T-cell (primary cell): ENCODE results near the gene UNC13D. TPM values are rescaled to one million over a fixed set of nuclear protein-coding genes. Genes with fewer than 3 reads are reported as not detected.
"Not testable (repeated sequence)": the region's sequence is repeated elsewhere in the genome, so short reads cannot be mapped to it uniquely, and the experiment has no call there.

Source experiments
- ATAC-seq, 4 experiments: fragments of 200-7000 bp in 3 of 4; fragments of 150-1000 bp in 1 of 4; cut with Tn5 transposase; replicated peaks in 1 of 4; 1 replicate in 3 of 4; 2 replicates in 1 of 4; pipeline ENCODE4 v1.10.0; 2021; ENCODE audit warnings: moderate library complexity in 3 of 4, mild to moderate bottlenecking in 2 of 4, moderate number of reproducible peaks in 1 of 4
- CTCF ChIA-PET, 2 donors: fragments of 300-600 bp; sonication (Branson Sonifier 250); formaldehyde crosslinking; loops; one replicate each; lab custom pipeline; 2022; ENCODE audit warnings: antibody characterized with exemption in 2 of 2; lab: Charles Lee
- POLR2A ChIA-PET, 2 donors: fragments of 300-600 bp; sonication (Branson Sonifier 250); formaldehyde crosslinking; loops; one replicate each; lab custom pipeline; 2022; ENCODE audit warnings: antibody characterized with exemption in 2 of 2; lab: Charles Lee
- DNase-seq, 35 experiments: peaks; one replicate each; pipeline versions ENCODE4 v3.0.0 to v3.0.0-alpha.2; 2013 to 2023
- H3K27ac ChIP-seq: one replicate; pipeline ENCODE4 v1.5.1; 2013; ENCODE audit warnings: low read length
- H3K27me3 ChIP-seq, 2 experiments: replicated peaks in 1 of 2; 1 replicate in 1 of 2; 2 replicates in 1 of 2; pipeline versions ENCODE4 v1.6.1 to v1.7.0; 2013; ENCODE audit warnings: low read length in 1 of 2, mixed read lengths in 1 of 2; ENCODE audit not compliant: control insufficient read depth in 2 of 2, insufficient read depth in 2 of 2; ENCODE audit errors: extremely low read depth in 1 of 2
- H3K36me3 ChIP-seq, 2 donors: 1 replicate in 1 of 2; 2 replicates in 1 of 2; pipeline versions ENCODE4 v1.6.1 to v1.7.0; 2013; ENCODE audit warnings: low read length in 1 of 2; ENCODE audit not compliant: control insufficient read depth in 2 of 2, insufficient read depth in 1 of 2; ENCODE audit errors: extremely low read depth in 1 of 2
- H3K4me1 ChIP-seq, 2 experiments: 1 replicate in 1 of 2; 2 replicates in 1 of 2; pipeline versions ENCODE4 v1.6.1 to v1.7.0; 2013; ENCODE audit warnings: low read length in 2 of 2, mixed read lengths in 1 of 2; ENCODE audit not compliant: insufficient read depth in 2 of 2, control insufficient read depth in 1 of 2; ENCODE audit errors: extremely low read depth in 1 of 2
- H3K4me3 ChIP-seq, 2 donors: 1 replicate in 1 of 2; 2 replicates in 1 of 2; pipeline versions ENCODE4 v1.5.1 to v1.7.0; 2013; ENCODE audit warnings: mild to moderate bottlenecking in 2 of 2, low read length in 1 of 2, moderate library complexity in 1 of 2; ENCODE audit not compliant: control insufficient read depth in 1 of 2; ENCODE audit errors: extremely low read depth in 1 of 2
- H3K9me3 ChIP-seq: 2 replicates; pipeline ENCODE4 v1.7.0; 2013
- H3K27ac Mint-ChIP-seq, 2 donors: one replicate each; pipeline ENCODE4 v1.8.0; 2020 to 2021; ENCODE audit warnings: mild to moderate bottlenecking in 2 of 2, mixed read lengths in 2 of 2
- H3K27me3 Mint-ChIP-seq, 2 donors: one replicate each; pipeline ENCODE4 v1.8.0; 2021 to 2022; ENCODE audit warnings: mixed read lengths in 2 of 2
- H3K36me3 Mint-ChIP-seq: one replicate; pipeline ENCODE4 v1.8.0; 2021; ENCODE audit warnings: mixed read lengths
- H3K4me1 Mint-ChIP-seq, 3 donors: one replicate each; pipeline ENCODE4 v1.8.0; 2020 to 2022; ENCODE audit warnings: mixed read lengths in 3 of 3, mild to moderate bottlenecking in 1 of 3
- H3K4me3 Mint-ChIP-seq, 3 donors: one replicate each; pipeline ENCODE4 v1.8.0; 2020 to 2022; ENCODE audit warnings: mild to moderate bottlenecking in 3 of 3, mixed read lengths in 3 of 3, moderate library complexity in 3 of 3
- H3K9me3 Mint-ChIP-seq, 3 donors: one replicate each; pipeline ENCODE4 v1.8.0; 2020 to 2022; ENCODE audit warnings: mixed read lengths in 3 of 3
- WGBS: methylation state at CpG from one replicate; pipeline ENCODE4 v1.1.5; 2013; ENCODE audit warnings: missing lambda C conversion rate; ENCODE audit not compliant: insufficient coverage; 5-methylcytosine and 5-hydroxymethylcytosine counted together
- total RNA-seq, 35 experiments: library from RNA in 6 of 35; stranded (reverse) in 6 of 35; fragments of 120-200 nt in 1 of 35; gene quantifications; one replicate each; pipeline versions ENCODE4 v1.2.1 to v1.2.4 and lab custom pipeline; 2013 to 2026

The UNC13D gene
- total RNA-seq, 5 donors from 2014 or later (not counting 1 experiment from before 2014, with no cell fraction given), result 148 to 191 (median 180) TPM

DNA sequence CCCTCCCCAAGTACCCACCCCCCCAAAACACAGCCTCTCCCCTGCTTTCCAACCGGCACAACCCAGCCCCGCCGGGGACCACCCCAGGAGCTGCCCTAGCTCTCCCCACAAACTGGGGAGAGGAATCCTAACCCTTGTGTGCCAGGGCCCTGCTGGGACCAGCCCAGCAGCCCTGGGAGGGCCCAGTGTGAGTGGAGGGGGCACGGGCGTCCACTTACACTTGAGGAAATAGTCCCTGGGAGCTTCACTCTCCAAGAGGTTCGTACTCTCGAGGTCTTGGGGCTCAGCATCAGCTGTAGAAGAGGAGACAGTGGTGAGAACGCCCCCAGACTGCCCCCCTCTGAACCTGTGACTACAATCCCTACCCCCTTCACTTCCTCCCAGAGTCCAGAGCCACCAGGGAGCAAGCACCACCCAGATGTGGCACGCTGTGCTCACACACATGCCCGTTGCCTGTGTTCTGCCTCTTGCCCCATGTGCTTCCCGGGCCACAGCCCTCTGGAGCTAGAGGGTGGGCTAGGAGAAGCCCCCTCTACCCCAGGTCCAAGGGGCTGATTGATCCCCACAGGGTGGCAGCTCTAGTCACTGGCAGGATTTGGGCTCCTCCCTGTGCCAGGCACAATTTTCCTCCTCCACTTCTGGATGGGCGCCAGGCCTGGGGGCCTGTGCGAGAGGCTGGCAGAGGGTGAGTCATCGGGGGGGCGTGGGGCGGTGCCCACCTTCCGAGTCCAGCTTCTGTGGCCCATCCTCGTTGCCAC is 31.2 kb upstream of the UNC13D start:
- no peaks in the 10 kb centered on the region for H3K36me3 ChIP-seq
- no peaks in the 10 kb centered on the region for H3K9me3 Mint-ChIP-seq
- CTCF ChIA-PET, result interaction anchor here (0.5 to 2.8 kb wide), 10 partner anchors 10 to 122 kb away, joined by 3 to 33 read pairs (median 3); partner anchors contain the start of genes MRPL38 (in 1 of the 2), UNK (in 1 of the 2) and WBP2 (in 1 of the 2)
- H3K9me3 ChIP-seq, result no peaks in the 10 kb centered on the region
- POLR2A ChIA-PET, result interaction anchor here (0.6 to 0.8 kb wide), 4 partner anchors 11 to 188 kb away, joined by 3 to 15 read pairs (median 6); no protein-coding TSS in a partner anchor
- peaks cover 22 to 58% of the 10 kb centered on the region in 2 experiments for H3K4me1 ChIP-seq
- H3K27ac ChIP-seq, result peak overlapping the region; percentile 79
- DNase-seq (no peak), ATAC-seq (no peak)
- H3K27me3 ChIP-seq, result peaks cover 2 to 21% of the 10 kb centered on the region in 2 experiments
- 59% methylated on average over 7 of the region's 18 CpGs for WGBS
- peaks cover 0 to 4% of the 10 kb centered on the region in 2 donors for H3K27me3 Mint-ChIP-seq
- H3K4me3 Mint-ChIP-seq, result peak overlapping the region; percentile 78 to 88 (median 85)
- no peaks in the 10 kb centered on the region for H3K36me3 Mint-ChIP-seq
- peak overlapping the region; percentile 57 to 67 for H3K4me3 ChIP-seq
- H3K27ac Mint-ChIP-seq, result peak overlapping the region; percentile 90 to 94
- H3K4me1 Mint-ChIP-seq, result peaks cover 36 to 53% (median 46%) of the 10 kb centered on the region in 3 donors

DNA sequence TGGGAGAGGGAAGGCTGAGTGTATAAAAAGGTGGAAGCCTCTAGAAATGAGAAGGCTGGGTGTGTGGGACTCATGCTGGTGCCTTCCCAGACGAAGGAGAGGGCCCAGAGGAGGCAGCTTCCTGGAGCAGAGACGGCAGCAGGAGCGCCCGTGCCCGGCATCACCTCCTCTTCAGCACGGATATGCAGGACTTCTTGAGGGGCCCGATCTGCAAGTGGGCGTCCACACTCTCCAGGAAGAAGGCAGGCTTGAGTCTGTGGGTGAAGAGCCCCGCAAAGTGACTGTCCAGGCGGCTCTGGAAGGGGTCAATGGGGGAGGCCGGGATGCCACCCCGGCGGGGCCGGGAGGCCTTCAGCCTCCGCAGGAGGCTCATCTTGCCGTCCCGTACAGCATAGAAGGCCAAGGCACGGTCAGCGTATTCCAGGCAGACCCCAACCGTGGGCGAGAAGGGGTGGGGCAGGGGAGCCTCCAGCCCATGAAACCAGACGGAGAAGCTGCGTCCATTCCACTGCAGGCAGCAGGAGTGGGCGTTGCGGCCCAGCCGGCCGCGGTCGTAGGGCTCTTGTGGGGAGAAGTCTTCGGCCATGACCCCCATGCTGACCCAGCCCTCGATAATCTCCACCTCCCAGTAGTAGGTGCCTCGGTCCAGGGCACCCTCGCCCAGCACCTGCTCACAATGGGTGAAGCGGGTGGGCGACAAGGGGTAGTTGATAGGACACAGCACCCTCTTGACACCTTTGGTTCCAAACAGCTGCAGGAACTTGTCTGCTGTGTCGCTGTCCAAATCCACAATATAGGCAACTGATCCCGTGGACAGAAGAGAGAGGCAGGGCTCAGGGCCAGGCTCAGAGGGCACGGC is 30.3 kb upstream of the UNC13D start:
- WGBS, result 92% methylated on average over 30 of the region's 38 CpGs
- POLR2A ChIA-PET, result no interaction called here
- ATAC-seq, result no peak
- Mint-ChIP-seq H3K4me3 (peak overlapping the region in 1 of 3 donors; percentile 88), H3K27ac (peak overlapping the region; percentile 90 to 94), H3K36me3 (no peaks in the 10 kb centered on the region), H3K9me3 (no peaks in the 10 kb centered on the region), H3K4me1 (peaks cover 36 to 53% (median 46%) of the 10 kb centered on the region in 3 donors), H3K27me3 (no peaks in the 10 kb centered on the region)
- CTCF ChIA-PET, result no interaction called here
- Histone ChIP-seq H3K27ac (peak overlapping the region; percentile 34), H3K4me1 (peaks cover 22 to 58% of the 10 kb centered on the region in 2 experiments), H3K36me3 (no peaks in the 10 kb centered on the region), H3K9me3 (no peaks in the 10 kb centered on the region), H3K4me3 (no peak overlapping the region), H3K27me3 (peaks cover 0 to 19% of the 10 kb centered on the region in 2 experiments)
- DNase-seq, result no peak

DNA sequence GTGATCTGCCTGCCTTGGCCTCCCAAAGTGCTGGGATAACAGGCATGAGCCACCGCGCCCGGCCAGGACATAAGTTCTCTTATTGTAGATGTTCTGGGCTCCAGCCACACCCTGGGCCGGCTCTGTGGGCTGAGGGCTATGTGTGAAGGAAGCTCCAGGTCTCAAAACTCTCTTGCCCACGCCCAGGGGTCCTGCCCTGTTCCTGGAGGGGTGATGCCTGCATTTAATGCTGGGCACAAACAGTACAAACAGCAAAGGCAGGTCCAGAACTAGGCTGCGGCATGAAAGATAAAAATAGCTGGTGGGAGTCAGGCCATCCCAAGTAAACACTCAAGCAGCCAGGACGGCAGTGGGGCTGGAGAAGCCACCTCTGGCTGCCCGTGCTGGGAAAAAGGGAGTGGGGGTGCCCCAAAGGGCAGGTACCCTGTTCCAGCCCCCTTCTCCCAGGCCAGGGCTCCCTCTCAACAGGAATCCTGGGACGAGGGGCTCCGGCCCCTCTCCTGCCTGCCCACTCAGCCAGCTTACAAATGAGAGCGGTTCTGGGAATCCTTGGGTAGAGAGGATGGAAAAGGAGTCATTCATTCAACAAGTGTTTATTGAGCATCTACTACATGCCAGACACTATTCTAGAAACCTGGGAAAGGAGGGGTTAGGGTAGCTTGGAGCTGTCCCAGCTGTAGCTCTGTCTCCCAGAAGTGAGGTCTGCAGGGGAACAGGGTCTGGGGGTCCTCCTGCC is 29.6 kb upstream of the UNC13D start:
- H3K36me3 Mint-ChIP-seq, result no peaks in the 10 kb centered on the region
- H3K27me3 Mint-ChIP-seq, result no peaks in the 10 kb centered on the region
- peaks cover 34 to 51% (median 46%) of the 10 kb centered on the region in 3 donors for H3K4me1 Mint-ChIP-seq
- H3K27ac ChIP-seq, result peak overlapping the region; percentile 34
- H3K4me3 Mint-ChIP-seq, result peak overlapping the region in 1 of 3 donors; percentile 6
- POLR2A ChIA-PET, result interaction anchor here in 1 of 2 donors (0.7 kb wide), 1 partner anchor 192 kb away, joined by 4 read pairs; no protein-coding TSS in a partner anchor
- H3K36me3 ChIP-seq, result no peaks in the 10 kb centered on the region
- no peak for ATAC-seq
- H3K9me3 ChIP-seq, result no peaks in the 10 kb centered on the region
- peaks cover 22 to 56% of the 10 kb centered on the region in 2 experiments for H3K4me1 ChIP-seq
- peak overlapping the region; percentile 96 for H3K27ac Mint-ChIP-seq
- no peak overlapping the region for H3K4me3 ChIP-seq
- CTCF ChIA-PET, result interaction anchor here in 1 of 2 donors (1.3 kb wide), 1 partner anchor 18 kb away, joined by 3 read pairs; the partner anchor contains the start of gene WBP2
- H3K27me3 ChIP-seq, result peaks cover 0 to 13% of the 10 kb centered on the region in 2 experiments
- WGBS, result 85% methylated on average over 4 of the region's 11 CpGs
- no peak for DNase-seq
- H3K9me3 Mint-ChIP-seq, result no peaks in the 10 kb centered on the region

DNA sequence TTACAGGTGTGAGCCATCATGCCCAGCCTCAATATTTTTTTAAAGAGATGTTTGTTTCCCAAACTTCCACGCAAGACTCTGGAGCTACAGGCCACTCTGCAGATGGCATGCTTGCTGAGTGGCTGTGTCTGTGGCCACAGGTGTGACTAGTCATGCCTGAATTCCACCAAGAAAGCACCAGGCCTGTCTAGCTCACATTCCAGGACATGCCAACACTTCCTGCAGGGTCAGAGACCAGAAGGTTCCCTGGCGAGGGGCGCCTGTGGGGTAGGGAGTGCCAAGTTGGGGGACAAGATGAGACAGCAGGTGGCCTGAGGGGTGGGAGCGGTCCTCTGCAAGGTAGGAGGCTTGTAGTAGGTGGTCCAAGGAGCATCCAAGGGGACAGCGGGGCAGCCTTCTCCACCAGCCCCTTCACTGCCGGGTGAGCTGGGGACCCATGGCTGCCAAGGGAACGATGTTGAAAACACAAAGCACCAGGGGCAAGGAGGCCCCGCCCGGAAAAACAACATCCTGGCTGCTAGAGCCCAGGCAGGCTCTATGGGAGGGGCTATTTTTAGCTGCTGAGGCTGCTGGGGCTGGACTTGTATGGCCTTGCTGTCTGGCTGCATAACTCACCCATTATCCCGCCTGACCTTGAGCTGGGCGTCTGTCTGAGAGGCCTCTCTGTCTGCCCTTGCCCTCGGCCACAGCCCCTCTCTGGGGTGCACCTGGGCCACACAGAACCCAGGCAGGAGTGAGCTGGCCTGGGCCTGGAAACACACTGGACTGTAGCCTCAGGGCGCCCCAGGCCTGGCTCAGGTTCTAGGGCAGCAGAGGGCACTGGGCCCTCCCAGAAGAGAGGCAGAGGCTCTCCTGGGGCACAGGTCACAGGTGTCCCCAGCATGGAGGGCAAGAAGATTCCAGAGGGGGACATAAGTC is 28.5 kb upstream of the UNC13D start:
- ATAC-seq (peak; percentile 49 to 62 (median 61)), DNase-seq (peak in 34 of 35 experiments; percentile 34 to 76 (median 60))
- Histone ChIP-seq H3K27me3 (peaks cover 0 to 10% of the 10 kb centered on the region in 2 experiments), H3K4me3 (no peak overlapping the region), H3K9me3 (no peaks in the 10 kb centered on the region), H3K36me3 (no peaks in the 10 kb centered on the region), H3K27ac (peak overlapping the region; percentile 89), H3K4me1 (peaks cover 22 to 50% of the 10 kb centered on the region in 2 experiments)
- POLR2A ChIA-PET, result interaction anchor here (0.6 to 1.0 kb wide), 3 partner anchors 17 to 633 kb away, joined by 4 to 11 read pairs (median 4); partner anchors contain the start of gene WBP2 (in 1 of the 2)
- H3K27ac Mint-ChIP-seq, result peak overlapping the region; percentile 96
- peaks cover 32 to 48% (median 43%) of the 10 kb centered on the region in 3 donors for H3K4me1 Mint-ChIP-seq
- CTCF ChIA-PET, result interaction anchor here in 1 of 2 donors (0.7 to 1.3 kb wide), 2 partner anchors 17 to 87 kb away, joined by 3 read pairs; partner anchors contain the start of gene WBP2
- no peaks in the 10 kb centered on the region for H3K9me3 Mint-ChIP-seq
- H3K27me3 Mint-ChIP-seq, result no peaks in the 10 kb centered on the region
- 37% methylated on average over 6 of the region's 13 CpGs for WGBS
- peak overlapping the region in 2 of 3 donors; percentile 24 to 47 for H3K4me3 Mint-ChIP-seq
- H3K36me3 Mint-ChIP-seq, result no peaks in the 10 kb centered on the region

DNA sequence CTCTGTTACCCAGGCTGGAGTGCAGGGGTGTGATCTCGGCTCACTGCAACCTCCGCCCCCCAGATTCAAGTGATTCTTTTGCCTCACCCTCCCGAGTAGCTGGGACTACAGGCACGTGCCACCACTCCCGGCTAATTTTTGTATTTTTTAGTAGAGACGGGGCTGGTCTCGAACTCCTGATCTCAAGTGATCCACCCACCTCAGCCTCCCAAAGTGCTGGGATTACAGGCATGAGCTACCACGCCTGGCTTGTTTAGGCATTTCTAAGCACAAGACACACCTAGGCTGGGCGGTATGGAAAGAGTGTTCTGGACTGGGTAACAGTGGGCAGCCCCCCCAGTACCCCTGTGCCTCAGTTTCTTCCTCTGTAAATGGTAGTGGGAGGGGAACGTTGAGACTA is 26.0 kb upstream of the UNC13D start:
- H3K36me3 ChIP-seq, H3K9me3 Mint-ChIP-seq, H3K27ac Mint-ChIP-seq, H3K36me3 Mint-ChIP-seq, H3K27me3 ChIP-seq, H3K27me3 Mint-ChIP-seq, H3K4me3 Mint-ChIP-seq, DNase-seq, ATAC-seq, POLR2A ChIA-PET, H3K9me3 ChIP-seq, H3K27ac ChIP-seq, H3K4me3 ChIP-seq: not testable (repeated sequence)
- CTCF ChIA-PET, result interaction anchor here in 1 of 2 donors (1.1 kb wide), 1 partner anchor 16 kb away, joined by 3 read pairs; no protein-coding TSS in a partner anchor
- 93% methylated on average over 5 of the region's 10 CpGs for whole genome bisulfite sequencing
- peaks cover 18 to 29% (median 21%) of the 10 kb centered on the region in 3 donors for H3K4me1 Mint-ChIP-seq
- H3K4me1 ChIP-seq, result peaks cover 11 to 28% of the 10 kb centered on the region in 2 experiments
